Measurements from ENCODE around the gene SLC44A5.
"Not testable (repeated sequence)": the region's sequence is repeated elsewhere in the genome, so short reads cannot be mapped to it uniquely, and the experiment has no call there.

Gene SLC44A5

DNA sequence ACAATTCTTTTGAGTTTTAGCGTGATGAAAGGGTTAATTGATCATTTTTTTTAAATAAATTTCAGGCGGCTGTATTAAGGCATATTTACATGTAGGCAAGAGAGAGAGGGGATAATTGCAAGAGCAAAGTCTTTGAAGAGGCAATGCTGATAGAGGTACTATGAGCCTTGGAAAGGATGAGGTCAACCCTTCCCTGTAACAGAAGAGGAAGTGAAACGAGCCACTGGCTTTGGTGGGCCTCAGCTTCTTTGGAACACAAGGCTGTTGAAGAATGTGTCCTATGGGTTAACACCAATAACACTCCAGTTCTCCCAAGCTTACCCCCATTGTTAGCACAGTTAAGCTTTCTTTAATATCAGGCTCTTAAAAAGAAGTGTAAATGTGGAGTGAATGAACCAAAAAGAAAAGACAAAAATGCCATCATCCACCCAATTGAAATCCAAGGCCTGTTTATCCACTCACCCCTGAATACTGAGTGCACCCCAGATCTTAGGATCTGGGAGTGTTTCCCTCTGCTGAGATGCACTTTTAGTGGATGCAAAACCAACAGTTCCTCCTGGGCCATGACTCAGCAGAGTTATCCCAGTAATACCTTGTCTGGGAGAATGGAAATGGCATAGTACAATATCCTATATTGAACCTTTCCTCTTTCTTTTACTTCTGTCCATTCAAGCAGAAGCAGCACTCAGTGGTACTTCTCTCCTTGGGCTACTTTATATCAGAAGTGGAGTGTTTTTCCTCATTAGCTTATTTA, 216.4 kb downstream of the SLC44A5 start:
- H3K9ac ChIP-seq: no peak overlapping the region
- no peak overlapping the region for H3K4me2 ChIP-seq
- no peaks in the 10 kb centered on the region for H3K36me3 ChIP-seq
- H3K27me3 ChIP-seq: no peaks in the 10 kb centered on the region
- H3K4me3 ChIP-seq: no peak overlapping the region
- no peaks in the 10 kb centered on the region for H4K20me1 ChIP-seq
- H3K9me3 ChIP-seq: peaks cover 5% of the 10 kb centered on the region
- H3K4me1 ChIP-seq: peaks cover 13% of the 10 kb centered on the region
- TF ChIP-seq Cebpa-rat (IDR thresholded peaks at IDR 0.05): no peak
- H3K27ac ChIP-seq: no peak overlapping the region

DNA sequence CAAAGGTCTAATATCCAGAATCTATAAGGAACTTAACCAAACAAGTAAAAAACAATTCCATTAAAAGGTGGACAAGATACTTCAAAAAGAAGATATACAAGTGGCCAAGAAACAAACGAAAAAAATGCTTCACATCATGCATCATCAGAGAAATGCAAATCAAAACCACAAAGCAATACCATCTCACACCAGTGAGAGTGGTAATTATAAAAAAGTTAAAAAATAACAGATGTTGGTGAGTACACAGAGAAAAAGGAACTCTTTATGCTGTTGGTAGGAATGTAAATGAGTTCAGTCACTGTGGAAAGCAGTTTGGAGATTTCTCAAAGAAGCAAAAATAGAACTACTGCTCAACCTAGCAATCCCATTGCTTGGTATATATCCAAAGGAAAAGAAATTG, 218.6 kb downstream of the SLC44A5 start:
- TF ChIP-seq Cebpa-rat (IDR thresholded peaks at IDR 0.05): no peak
- Histone ChIP-seq H3K4me3 (no peak overlapping the region), H3K9me3 (peaks cover 5% of the 10 kb centered on the region), H3K27ac (no peak overlapping the region), H3K4me2 (peak overlapping the region; percentile 21; the same call in 1 of the 2 replicates), H3K36me3 (no peaks in the 10 kb centered on the region), H3K27me3 (no peaks in the 10 kb centered on the region), H3K4me1 (peaks cover 13% of the 10 kb centered on the region), H3K9ac (no peak overlapping the region), H4K20me1 (no peaks in the 10 kb centered on the region)

DNA sequence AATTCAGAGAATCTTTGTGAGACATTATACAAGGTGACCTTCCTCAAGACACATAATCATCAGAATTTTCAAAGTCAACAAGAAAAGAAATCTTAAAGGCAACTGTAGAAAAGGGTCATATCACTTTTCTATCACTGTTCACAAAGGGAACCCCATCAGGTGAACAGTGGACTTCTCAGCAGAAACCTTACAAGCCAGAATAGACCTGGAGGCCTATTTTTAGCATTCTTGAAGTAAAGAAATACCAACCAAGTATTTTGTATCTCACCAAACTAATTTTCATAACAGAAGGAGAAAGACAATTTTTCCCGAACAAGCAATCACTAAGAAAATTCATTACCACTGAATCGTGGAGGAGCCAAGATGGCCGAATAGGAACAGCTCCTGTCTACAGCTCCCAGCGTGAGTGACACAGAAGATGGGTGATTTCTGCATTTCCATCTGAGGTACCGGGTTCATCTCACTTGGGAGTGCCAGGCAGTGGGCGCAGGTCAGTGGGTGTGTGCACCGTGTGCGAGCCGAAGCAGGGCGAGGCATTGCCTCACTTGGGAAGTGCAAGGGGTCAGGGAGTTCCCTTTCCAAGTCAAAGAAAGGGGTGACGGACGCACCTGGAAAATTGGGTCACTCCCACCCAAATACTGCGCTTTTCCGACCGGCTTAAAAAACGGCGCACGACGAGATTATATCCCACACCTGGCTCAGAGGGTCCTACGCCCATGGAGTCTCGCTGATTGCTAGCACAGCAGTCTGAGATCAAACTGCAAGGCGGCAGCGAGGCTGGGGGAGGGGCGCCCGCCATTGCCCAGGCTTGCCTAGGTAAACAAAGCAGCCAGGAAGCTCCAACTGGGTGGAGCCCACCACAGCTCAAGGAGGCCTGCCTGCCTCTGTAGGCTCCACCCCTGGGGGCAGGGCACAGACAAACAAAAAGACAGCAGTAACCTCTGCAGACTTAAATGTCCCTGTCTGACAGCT, 235.2 kb downstream of the SLC44A5 start:
- not testable (repeated sequence) for H3K36me3 ChIP-seq, H3K9ac ChIP-seq, H3K4me1 ChIP-seq, H3K27me3 ChIP-seq, H3K4me2 ChIP-seq, H3K9me3 ChIP-seq, H3K27ac ChIP-seq, H4K20me1 ChIP-seq, H3K4me3 ChIP-seq

DNA sequence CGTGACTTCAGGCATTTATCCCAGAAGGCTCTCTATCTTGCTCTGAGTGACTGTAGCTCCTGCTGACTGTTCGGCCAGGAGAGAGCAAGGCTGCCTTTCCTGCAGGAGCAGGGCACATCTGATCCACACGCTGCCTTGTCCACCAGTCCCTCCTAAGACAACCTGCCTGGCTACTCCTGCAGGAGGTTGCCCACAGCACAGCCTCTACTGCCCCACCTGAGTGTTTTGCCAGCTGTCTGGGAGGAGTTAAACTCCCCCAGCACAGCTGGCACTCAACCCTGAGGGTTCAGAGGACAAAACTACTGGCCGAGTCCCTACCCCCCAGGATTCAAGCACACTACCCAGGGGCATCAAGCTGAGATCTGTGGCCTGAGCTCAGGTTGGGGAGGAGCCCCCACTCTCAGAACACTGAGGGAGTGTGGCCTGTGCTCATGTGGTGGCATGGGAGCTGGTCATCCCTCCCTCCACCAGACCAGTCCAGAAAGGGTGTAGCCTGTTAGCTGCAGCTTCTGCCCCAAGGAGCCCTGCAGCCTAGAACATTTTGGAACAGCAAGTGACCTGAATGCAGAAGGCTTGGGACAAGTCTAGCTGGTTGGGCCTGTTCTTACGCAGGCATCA, 237.3 kb downstream of the SLC44A5 start:
- no peaks in the 10 kb centered on the region for H3K4me1 ChIP-seq
- no peaks in the 10 kb centered on the region for H3K9me3 ChIP-seq
- no peaks in the 10 kb centered on the region for H4K20me1 ChIP-seq
- H3K9ac ChIP-seq: no peak overlapping the region
- H3K36me3 ChIP-seq: no peaks in the 10 kb centered on the region
- no peak for TF ChIP-seq Cebpa-rat (IDR thresholded peaks at IDR 0.05)
- H3K27me3 ChIP-seq: no peaks in the 10 kb centered on the region
- no peak overlapping the region for H3K27ac ChIP-seq
- H3K4me2 ChIP-seq: no peak overlapping the region
- H3K4me3 ChIP-seq: no peak overlapping the region

DNA sequence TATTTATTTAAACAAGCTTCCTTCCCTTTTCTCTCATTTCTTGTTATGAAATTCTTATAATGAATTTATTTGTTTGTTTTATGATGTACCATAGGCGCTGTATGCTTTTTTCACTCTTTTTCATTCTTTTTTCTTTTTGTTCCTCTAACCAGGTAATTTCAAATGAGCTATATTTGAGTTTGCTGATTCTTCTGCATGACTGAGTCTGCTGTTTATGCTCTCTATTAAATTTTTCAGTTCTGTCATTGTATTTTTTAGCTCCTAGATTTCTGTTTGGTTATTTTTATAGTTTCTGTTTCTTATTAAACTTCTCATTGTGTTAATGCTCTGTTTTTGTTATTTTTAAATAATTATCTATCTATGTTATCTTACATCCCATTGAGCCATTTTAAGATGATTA, 244.3 kb downstream of the SLC44A5 start:
- no peak overlapping the region for H3K4me2 ChIP-seq

DNA sequence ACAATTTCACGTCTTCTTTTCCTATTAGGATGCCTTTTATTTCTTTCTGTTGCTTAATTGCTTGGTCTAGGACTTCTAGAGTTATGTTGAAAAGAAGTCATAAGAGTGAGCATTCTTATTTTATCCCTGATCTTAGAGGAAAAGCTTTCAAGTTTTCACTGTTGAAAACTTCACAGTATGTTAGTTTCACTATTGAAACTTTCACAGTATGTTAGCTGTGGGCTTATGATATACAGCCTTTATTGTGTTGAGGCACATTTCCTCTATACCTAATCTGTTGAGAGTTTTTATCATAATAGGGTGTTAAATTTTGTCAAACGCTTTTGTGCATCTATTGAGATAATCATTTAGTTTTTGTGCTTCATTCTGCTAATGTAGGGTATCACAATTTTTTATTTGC, 249.7 kb downstream of the SLC44A5 start:
- Histone ChIP-seq H3K9me3 (peaks cover 6% of the 10 kb centered on the region), H3K4me3 (no peak overlapping the region), H3K36me3 (no peaks in the 10 kb centered on the region), H3K4me2 (no peak overlapping the region), H3K4me1 (no peaks in the 10 kb centered on the region), H3K27me3 (no peaks in the 10 kb centered on the region), H3K27ac (no peak overlapping the region), H3K9ac (no peak overlapping the region), H4K20me1 (no peaks in the 10 kb centered on the region)
- TF ChIP-seq Cebpa-rat (IDR thresholded peaks at IDR 0.05): no peak

More for the DNA sequence above, 244.3 kb downstream of the SLC44A5 start:
- Histone ChIP-seq H3K27me3 (no peaks in the 10 kb centered on the region), H3K9me3 (peaks cover 23% of the 10 kb centered on the region), H3K9ac (no peak overlapping the region), H3K27ac (no peak overlapping the region), H3K4me3 (no peak overlapping the region), H3K4me1 (no peaks in the 10 kb centered on the region), H4K20me1 (no peaks in the 10 kb centered on the region), H3K36me3 (no peaks in the 10 kb centered on the region)
- TF ChIP-seq Cebpa-rat (IDR thresholded peaks at IDR 0.05): no peak

DNA sequence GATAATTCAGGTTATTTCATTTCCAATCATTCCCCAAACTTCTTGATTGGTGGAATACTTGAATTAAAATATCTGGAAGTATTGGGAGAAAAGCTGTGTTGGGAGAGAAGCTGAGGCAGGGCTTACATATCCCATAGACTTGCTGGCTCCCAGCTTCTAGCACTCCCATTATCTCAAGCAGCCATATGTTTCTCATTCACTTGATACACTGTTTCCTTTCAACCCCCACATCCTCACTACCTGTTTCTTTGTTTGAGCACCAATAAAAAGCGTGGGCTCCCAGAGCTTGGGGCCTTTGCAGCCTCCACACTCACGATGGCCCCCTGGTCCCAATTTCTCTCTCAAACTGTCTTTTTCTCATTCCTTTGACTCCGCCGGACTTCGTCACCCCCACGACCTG, 256.6 kb downstream of the SLC44A5 start:
- not testable (repeated sequence) for H3K9me3 ChIP-seq, H3K4me1 ChIP-seq, H3K27ac ChIP-seq, H3K4me2 ChIP-seq, H3K9ac ChIP-seq, H4K20me1 ChIP-seq, H3K27me3 ChIP-seq, H3K4me3 ChIP-seq, H3K36me3 ChIP-seq

DNA sequence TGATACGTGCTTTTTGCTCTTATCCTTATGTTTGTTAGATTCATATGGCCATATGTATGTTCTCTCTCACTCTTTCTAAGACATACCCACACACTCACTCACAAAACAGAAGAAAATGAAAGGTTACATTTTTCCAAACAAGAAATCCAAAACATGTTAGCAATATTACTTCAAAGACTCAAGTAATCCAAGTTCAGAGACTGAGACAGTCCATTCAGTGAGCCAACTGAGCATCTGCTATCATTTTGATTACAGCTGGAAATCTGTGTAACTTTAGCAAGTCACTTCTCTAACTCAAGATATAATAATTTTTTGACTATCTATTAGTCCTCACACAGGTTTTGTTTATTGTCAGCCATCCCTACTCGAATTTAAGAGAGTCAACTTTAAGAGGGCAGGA, 257.9 kb downstream of the SLC44A5 start:
- H4K20me1 ChIP-seq: no peaks in the 10 kb centered on the region
- H3K4me1 ChIP-seq: no peaks in the 10 kb centered on the region
- H3K4me2 ChIP-seq: no peak overlapping the region
- no peaks in the 10 kb centered on the region for H3K36me3 ChIP-seq
- TF ChIP-seq Cebpa-rat (IDR thresholded peaks at IDR 0.05): no peak
- no peak overlapping the region for H3K4me3 ChIP-seq
- no peak overlapping the region for H3K9ac ChIP-seq
- H3K27me3 ChIP-seq: no peaks in the 10 kb centered on the region
- no peak overlapping the region for H3K27ac ChIP-seq
- H3K9me3 ChIP-seq: no peaks in the 10 kb centered on the region

DNA sequence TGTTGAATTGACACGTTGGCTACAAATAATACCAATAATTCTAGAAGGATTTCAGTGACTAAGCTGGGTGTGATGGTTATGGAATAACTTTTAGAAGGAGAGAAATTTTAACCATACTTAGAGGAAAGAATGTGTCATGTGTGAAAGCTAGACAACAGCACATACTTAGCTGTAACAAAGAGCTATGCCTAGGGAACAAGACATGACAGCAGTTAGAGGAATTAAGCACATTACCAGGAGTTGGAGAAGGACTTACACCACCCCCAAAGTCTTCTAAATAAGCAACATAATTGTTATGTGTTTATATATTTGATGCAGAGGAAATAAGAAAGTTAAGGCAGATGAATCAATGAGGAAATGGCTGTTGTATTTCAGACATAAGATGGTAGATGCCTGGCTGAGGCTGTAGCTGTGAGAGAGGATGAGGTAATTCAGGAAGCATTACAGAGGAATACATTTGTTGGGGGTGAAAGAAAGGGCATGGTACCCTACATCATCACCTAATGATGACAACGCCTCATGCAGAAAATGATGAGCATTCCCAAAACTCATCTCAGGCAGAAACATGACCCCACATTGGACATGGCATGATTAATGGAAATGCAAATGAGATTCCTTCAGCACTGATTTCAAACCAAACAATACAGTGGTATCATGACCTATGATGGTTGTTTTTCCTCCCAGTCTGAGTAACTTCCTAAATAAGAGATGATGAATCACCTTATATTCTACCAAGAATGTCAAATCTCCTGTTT, 265.2 kb downstream of the SLC44A5 start:
- Histone ChIP-seq H3K27ac (no peak overlapping the region), H3K9me3 (no peaks in the 10 kb centered on the region), H3K4me2 (no peak overlapping the region), H3K27me3 (no peaks in the 10 kb centered on the region), H3K36me3 (no peaks in the 10 kb centered on the region), H3K9ac (no peak overlapping the region), H3K4me1 (no peaks in the 10 kb centered on the region), H4K20me1 (no peaks in the 10 kb centered on the region), H3K4me3 (no peak overlapping the region)
- no peak for TF ChIP-seq Cebpa-rat (IDR thresholded peaks at IDR 0.05)
